WTC11 (cell line): ENCODE results near the gene RBFOX1. TPM values are rescaled to one million over a fixed set of nuclear protein-coding genes. Genes with fewer than 3 reads are reported as not detected.

Experiments used
- ATAC-seq: fragments of 200-7000 bp; cut with Tn5 transposase; 2 replicates; pipeline ENCODE4 v1.10.0; 2021; ENCODE audit warnings: mild to moderate bottlenecking, moderate library complexity
- CTCF ChIA-PET: fragments of 300-600 bp; sonication (Branson Sonifier 250); formaldehyde crosslinking; loops from one replicate; lab custom pipeline; 2021; ENCODE audit warnings: antibody characterized with exemption; lab: Charles Lee
- POLR2A ChIA-PET: fragments of 350-600 bp; sonication (Branson Sonifier 250); formaldehyde crosslinking; loops from one replicate; lab custom pipeline; 2021; ENCODE audit warnings: antibody characterized with exemption; lab: Charles Lee
- DNase-seq: peaks from one replicate; pipeline ENCODE4 v3.0.0; 2021; ENCODE audit warnings: low spot score
- H3K27ac Mint-ChIP-seq: 2 replicates; pipeline ENCODE4 v1.8.0; 2021; ENCODE audit warnings: mixed read lengths
- H3K27me3 Mint-ChIP-seq: 2 replicates; pipeline ENCODE4 v1.8.0; 2021; ENCODE audit warnings: low read depth, mild to moderate bottlenecking, moderate library complexity, mixed read lengths
- H3K36me3 Mint-ChIP-seq: 2 replicates; pipeline ENCODE4 v1.8.0; 2021; ENCODE audit warnings: mixed read lengths
- H3K4me1 Mint-ChIP-seq: 2 replicates; pipeline ENCODE4 v1.8.0; 2022; ENCODE audit warnings: mixed read lengths
- H3K4me3 Mint-ChIP-seq: 2 replicates; pipeline ENCODE4 v1.8.0; 2021; ENCODE audit warnings: mild to moderate bottlenecking, moderate library complexity, mixed read lengths
- H3K9me3 Mint-ChIP-seq: 2 replicates; pipeline ENCODE4 v1.8.0; 2021; ENCODE audit warnings: mixed read lengths
- ATF3 ChIP-seq: sonication (generic); formaldehyde crosslinking; conservative IDR thresholded peaks from 2 replicates; pipeline ENCODE4 v1.8.1; 2022; ENCODE audit warnings: mild to moderate bottlenecking, missing genetic modification reagents
- CREB1 ChIP-seq: sonication (generic); formaldehyde crosslinking; IDR thresholded peaks from 2 replicates; pipeline ENCODE4 v1.8.0; 2023; ENCODE audit warnings: mild to moderate bottlenecking, missing genetic modification reagents
- E2F4 ChIP-seq: sonication (generic); formaldehyde crosslinking; IDR thresholded peaks from 2 replicates; pipeline ENCODE4 v1.8.1; 2022; ENCODE audit warnings: low read depth, mild to moderate bottlenecking, moderate library complexity, missing genetic modification reagents, borderline replicate concordance
- E2F5 ChIP-seq: sonication (generic); formaldehyde crosslinking; IDR thresholded peaks from 2 replicates; pipeline ENCODE4 v1.8.1; 2022; ENCODE audit warnings: mild to moderate bottlenecking, moderate library complexity, missing genetic modification reagents
- FOXP1 ChIP-seq: sonication (generic); formaldehyde crosslinking; IDR thresholded peaks from 2 replicates; pipeline ENCODE4 v1.8.0; 2022; ENCODE audit warnings: missing genetic modification reagents, mild to moderate bottlenecking, moderate library complexity, borderline replicate concordance
- IRF2 ChIP-seq: sonication (generic); formaldehyde crosslinking; IDR thresholded peaks from 2 replicates; pipeline ENCODE4 v1.8.0; 2022; ENCODE audit warnings: low read depth, missing genetic modification reagents, borderline replicate concordance
- NFE2L1 ChIP-seq: sonication (generic); formaldehyde crosslinking; IDR thresholded peaks from 2 replicates; pipeline ENCODE4 v1.8.1; 2023; ENCODE audit warnings: missing genetic modification reagents
- NR1H2 ChIP-seq: sonication (generic); formaldehyde crosslinking; IDR thresholded peaks from 2 replicates; pipeline ENCODE4 v1.9.0; 2021; ENCODE audit warnings: mild to moderate bottlenecking, moderate library complexity, missing genetic modification reagents
- NR3C1 ChIP-seq: sonication (generic); formaldehyde crosslinking; conservative IDR thresholded peaks from 2 replicates; pipeline ENCODE4 v1.8.1; 2023; ENCODE audit warnings: low read depth, mild to moderate bottlenecking, missing genetic modification reagents
- RELA ChIP-seq: sonication (generic); formaldehyde crosslinking; IDR thresholded peaks from 2 replicates; pipeline ENCODE4 v1.8.1; 2022; ENCODE audit warnings: missing genetic modification reagents, mild to moderate bottlenecking, borderline replicate concordance
- TEAD1 ChIP-seq: sonication (generic); formaldehyde crosslinking; IDR thresholded peaks from 2 replicates; pipeline ENCODE4 v1.8.0; 2022; ENCODE audit warnings: mild to moderate bottlenecking, missing genetic modification reagents
- USF2 ChIP-seq: sonication (generic); formaldehyde crosslinking; IDR thresholded peaks from 2 replicates; pipeline ENCODE4 v1.8.1; 2023; ENCODE audit warnings: mild to moderate bottlenecking, missing genetic modification reagents, moderate library complexity
- ZNF219 ChIP-seq: sonication (generic); formaldehyde crosslinking; IDR thresholded peaks from 2 replicates; pipeline ENCODE4 v1.8.0; 2023; ENCODE audit warnings: missing genetic modification reagents, mild to moderate bottlenecking, borderline replicate concordance
- ZNF232 ChIP-seq: sonication (generic); formaldehyde crosslinking; IDR thresholded peaks from 2 replicates; pipeline ENCODE4 v1.8.0; 2022; ENCODE audit warnings: mild to moderate bottlenecking, missing genetic modification reagents
- total RNA-seq: library from RNA; stranded (reverse); gene quantifications from 3 replicates; pipeline ENCODE4 v1.2.3, GENCODE V29; 2021
- TF ChIP-seq, protein P1 (sequence below): sonication (generic); formaldehyde crosslinking; IDR thresholded peaks from 2 replicates; pipeline ENCODE4 v1.8.1; 2023; ENCODE audit warnings: mild to moderate bottlenecking, moderate library complexity, missing genetic modification reagents
- TF ChIP-seq, protein P2 (sequence below): sonication (generic); formaldehyde crosslinking; IDR thresholded peaks from 2 replicates; pipeline ENCODE4 v1.8.0; 2023; ENCODE audit warnings: mild to moderate bottlenecking, missing genetic modification reagents
- TF ChIP-seq, protein P3 (sequence below): fragments of 250-450 bp; sonication (Bioruptor Pico); IDR thresholded peaks from 2 replicates; pipeline ENCODE4 v1.8.0; 2021; ENCODE audit warnings: mild to moderate bottlenecking
- TF ChIP-seq, protein P4 (sequence below): fragments of 250-450 bp; sonication (Bioruptor Pico); IDR thresholded peaks from 2 replicates; pipeline ENCODE4 v1.9.0; 2021; ENCODE audit warnings: mild to moderate bottlenecking, borderline replicate concordance

The RBFOX1 gene
- total RNA-seq, 1 experiment from 2014 or later, result 1.1 TPM

- H3K4me1 Mint-ChIP-seq, result no peaks in the 10 kb centered on the region
- TF ChIP-seq E2F4 (CRISPR knock-in tag) (no peak), USF2 (CRISPR knock-in tag) (no peak), E2F5 (no peak), ATF3 (CRISPR knock-in tag) (no peak), ZNF219 (CRISPR knock-in tag) (no peak), RELA (CRISPR knock-in tag) (no peak), NFE2L1 (CRISPR knock-in tag) (no peak), TEAD1 (no peak), NR3C1 (CRISPR knock-in tag) (no peak), NR1H2 (CRISPR knock-in tag) (no peak), IRF2 (CRISPR knock-in tag) (no peak), CREB1 (CRISPR knock-in tag) (no peak), FOXP1 (CRISPR knock-in tag) (no peak), ZNF232 (CRISPR knock-in tag) (no peak)
- TF ChIP-seq, protein P1, sequence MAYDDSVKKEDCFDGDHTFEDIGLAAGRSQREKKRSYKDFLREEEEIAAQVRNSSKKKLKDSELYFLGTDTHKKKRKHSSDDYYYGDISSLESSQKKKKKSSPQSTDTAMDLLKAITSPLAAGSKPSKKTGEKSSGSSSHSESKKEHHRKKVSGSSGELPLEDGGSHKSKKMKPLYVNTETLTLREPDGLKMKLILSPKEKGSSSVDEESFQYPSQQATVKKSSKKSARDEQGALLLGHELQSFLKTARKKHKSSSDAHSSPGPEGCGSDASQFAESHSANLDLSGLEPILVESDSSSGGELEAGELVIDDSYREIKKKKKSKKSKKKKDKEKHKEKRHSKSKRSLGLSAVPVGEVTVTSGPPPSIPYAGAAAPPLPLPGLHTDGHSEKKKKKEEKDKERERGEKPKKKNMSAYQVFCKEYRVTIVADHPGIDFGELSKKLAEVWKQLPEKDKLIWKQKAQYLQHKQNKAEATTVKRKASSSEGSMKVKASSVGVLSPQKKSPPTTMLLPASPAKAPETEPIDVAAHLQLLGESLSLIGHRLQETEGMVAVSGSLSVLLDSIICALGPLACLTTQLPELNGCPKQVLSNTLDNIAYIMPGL, result no peak
- TF ChIP-seq, protein P2, sequence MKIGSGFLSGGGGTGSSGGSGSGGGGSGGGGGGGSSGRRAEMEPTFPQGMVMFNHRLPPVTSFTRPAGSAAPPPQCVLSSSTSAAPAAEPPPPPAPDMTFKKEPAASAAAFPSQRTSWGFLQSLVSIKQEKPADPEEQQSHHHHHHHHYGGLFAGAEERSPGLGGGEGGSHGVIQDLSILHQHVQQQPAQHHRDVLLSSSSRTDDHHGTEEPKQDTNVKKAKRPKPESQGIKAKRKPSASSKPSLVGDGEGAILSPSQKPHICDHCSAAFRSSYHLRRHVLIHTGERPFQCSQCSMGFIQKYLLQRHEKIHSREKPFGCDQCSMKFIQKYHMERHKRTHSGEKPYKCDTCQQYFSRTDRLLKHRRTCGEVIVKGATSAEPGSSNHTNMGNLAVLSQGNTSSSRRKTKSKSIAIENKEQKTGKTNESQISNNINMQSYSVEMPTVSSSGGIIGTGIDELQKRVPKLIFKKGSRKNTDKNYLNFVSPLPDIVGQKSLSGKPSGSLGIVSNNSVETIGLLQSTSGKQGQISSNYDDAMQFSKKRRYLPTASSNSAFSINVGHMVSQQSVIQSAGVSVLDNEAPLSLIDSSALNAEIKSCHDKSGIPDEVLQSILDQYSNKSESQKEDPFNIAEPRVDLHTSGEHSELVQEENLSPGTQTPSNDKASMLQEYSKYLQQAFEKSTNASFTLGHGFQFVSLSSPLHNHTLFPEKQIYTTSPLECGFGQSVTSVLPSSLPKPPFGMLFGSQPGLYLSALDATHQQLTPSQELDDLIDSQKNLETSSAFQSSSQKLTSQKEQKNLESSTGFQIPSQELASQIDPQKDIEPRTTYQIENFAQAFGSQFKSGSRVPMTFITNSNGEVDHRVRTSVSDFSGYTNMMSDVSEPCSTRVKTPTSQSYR (CRISPR knock-in tag), result no peak
- TF ChIP-seq, protein P3, sequence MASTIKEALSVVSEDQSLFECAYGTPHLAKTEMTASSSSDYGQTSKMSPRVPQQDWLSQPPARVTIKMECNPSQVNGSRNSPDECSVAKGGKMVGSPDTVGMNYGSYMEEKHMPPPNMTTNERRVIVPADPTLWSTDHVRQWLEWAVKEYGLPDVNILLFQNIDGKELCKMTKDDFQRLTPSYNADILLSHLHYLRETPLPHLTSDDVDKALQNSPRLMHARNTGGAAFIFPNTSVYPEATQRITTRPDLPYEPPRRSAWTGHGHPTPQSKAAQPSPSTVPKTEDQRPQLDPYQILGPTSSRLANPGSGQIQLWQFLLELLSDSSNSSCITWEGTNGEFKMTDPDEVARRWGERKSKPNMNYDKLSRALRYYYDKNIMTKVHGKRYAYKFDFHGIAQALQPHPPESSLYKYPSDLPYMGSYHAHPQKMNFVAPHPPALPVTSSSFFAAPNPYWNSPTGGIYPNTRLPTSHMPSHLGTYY, result no peak
- TF ChIP-seq, protein P4, sequence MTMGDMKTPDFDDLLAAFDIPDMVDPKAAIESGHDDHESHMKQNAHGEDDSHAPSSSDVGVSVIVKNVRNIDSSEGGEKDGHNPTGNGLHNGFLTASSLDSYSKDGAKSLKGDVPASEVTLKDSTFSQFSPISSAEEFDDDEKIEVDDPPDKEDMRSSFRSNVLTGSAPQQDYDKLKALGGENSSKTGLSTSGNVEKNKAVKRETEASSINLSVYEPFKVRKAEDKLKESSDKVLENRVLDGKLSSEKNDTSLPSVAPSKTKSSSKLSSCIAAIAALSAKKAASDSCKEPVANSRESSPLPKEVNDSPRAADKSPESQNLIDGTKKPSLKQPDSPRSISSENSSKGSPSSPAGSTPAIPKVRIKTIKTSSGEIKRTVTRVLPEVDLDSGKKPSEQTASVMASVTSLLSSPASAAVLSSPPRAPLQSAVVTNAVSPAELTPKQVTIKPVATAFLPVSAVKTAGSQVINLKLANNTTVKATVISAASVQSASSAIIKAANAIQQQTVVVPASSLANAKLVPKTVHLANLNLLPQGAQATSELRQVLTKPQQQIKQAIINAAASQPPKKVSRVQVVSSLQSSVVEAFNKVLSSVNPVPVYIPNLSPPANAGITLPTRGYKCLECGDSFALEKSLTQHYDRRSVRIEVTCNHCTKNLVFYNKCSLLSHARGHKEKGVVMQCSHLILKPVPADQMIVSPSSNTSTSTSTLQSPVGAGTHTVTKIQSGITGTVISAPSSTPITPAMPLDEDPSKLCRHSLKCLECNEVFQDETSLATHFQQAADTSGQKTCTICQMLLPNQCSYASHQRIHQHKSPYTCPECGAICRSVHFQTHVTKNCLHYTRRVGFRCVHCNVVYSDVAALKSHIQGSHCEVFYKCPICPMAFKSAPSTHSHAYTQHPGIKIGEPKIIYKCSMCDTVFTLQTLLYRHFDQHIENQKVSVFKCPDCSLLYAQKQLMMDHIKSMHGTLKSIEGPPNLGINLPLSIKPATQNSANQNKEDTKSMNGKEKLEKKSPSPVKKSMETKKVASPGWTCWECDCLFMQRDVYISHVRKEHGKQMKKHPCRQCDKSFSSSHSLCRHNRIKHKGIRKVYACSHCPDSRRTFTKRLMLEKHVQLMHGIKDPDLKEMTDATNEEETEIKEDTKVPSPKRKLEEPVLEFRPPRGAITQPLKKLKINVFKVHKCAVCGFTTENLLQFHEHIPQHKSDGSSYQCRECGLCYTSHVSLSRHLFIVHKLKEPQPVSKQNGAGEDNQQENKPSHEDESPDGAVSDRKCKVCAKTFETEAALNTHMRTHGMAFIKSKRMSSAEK, result no peak
- TF ChIP-seq, all 79 proteins: peak for 0
- no peak for DNase-seq
- POLR2A ChIA-PET, result no interaction called here
- H3K36me3 Mint-ChIP-seq, result peaks cover 74% of the 10 kb centered on the region
- CTCF ChIA-PET, result no interaction called here
- no peak overlapping the region for H3K27ac Mint-ChIP-seq
- H3K27me3 Mint-ChIP-seq, result peaks cover 13% of the 10 kb centered on the region
- peaks cover 84% of the 10 kb centered on the region for H3K9me3 Mint-ChIP-seq
- H3K4me3 Mint-ChIP-seq, result no peak overlapping the region
- no peak for ATAC-seq
Observed at GRCh38 chr16:7372095-7372494, 39.5 kb downstream of the RBFOX1 start.
